ENCODE results near the gene MLLT10.

DNA sequence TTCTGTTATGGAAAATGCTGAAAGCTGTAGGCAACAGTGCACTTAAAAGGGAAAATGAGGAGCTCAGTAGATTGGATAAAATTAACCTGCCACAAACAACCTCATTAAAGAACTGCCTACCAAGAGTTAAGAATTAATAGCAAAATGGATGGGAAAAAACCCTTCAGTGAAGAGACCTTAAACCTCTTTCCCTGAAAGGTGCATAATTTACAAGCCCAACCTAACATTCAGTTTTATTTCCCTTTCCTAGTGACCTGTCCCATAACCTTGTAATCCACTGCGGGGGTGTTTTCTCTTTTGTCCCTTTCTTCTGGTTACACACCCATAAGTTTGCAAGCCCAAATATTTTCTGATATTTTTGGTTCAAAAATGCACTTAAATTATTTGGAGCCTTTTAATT is 30.5 kb upstream of the MLLT10 start:
- no peak for TF ChIP-seq EZH2 (IDR thresholded peaks at IDR 0.05)
- TF ChIP-seq POLR2AphosphoS5 (IDR thresholded peaks at IDR 0.05; ENCODE audit: borderline replicate concordance, low read depth, low read length): no peak
